GM10248 (cell line): ENCODE measurements around the gene NME2.

Experiments
- CTCF ChIA-PET: fragments of 300-600 bp; sonication (Branson Sonifier 250); formaldehyde crosslinking; extraction: SDS; loops from one replicate; lab custom pipeline; 2021; ENCODE audit warnings: antibody characterized with exemption; lab: Yijun Ruan, JAX
- POLR2A ChIA-PET: fragments of 350-650 bp; sonication (Branson Sonifier 250); formaldehyde crosslinking; extraction: SDS; loops from one replicate; lab custom pipeline; 2020; ENCODE audit warnings: antibody characterized with exemption; lab: Yijun Ruan, JAX
- DNase-seq: peaks from one replicate; pipeline ENCODE4 v3.0.0; 2012; ENCODE audit errors: extremely low spot score
- TF ChIP-seq, protein P1 (sequence below): IDR thresholded peaks from 2 replicates; pipeline ENCODE4 v1.5.1; 2012; ENCODE audit warnings: mild to moderate bottlenecking, low read depth; ENCODE audit errors: extremely low read depth, missing control alignments, control extremely low read depth

The NME2 gene

DNA sequence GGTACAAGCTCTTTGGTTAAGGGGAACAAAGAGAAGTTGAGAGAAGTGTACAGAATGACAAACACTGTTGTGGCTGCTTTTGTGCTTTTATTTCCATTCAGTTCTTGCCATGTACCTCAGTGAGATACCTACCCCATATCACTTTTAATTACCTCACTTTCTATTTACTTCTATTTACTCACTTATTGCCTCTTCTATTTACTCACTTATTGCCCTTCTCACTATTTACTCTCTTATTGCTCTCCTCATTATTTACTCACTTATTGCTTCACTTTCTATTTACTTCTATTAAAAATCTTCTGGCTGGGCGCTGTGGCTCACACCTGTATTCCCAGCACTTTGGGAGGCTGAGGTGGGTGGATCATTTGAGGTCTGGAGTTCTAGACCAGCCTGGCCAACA, 51.7 kb downstream of the NME2 start:
- no peak for DNase-seq
- TF ChIP-seq, protein P1, sequence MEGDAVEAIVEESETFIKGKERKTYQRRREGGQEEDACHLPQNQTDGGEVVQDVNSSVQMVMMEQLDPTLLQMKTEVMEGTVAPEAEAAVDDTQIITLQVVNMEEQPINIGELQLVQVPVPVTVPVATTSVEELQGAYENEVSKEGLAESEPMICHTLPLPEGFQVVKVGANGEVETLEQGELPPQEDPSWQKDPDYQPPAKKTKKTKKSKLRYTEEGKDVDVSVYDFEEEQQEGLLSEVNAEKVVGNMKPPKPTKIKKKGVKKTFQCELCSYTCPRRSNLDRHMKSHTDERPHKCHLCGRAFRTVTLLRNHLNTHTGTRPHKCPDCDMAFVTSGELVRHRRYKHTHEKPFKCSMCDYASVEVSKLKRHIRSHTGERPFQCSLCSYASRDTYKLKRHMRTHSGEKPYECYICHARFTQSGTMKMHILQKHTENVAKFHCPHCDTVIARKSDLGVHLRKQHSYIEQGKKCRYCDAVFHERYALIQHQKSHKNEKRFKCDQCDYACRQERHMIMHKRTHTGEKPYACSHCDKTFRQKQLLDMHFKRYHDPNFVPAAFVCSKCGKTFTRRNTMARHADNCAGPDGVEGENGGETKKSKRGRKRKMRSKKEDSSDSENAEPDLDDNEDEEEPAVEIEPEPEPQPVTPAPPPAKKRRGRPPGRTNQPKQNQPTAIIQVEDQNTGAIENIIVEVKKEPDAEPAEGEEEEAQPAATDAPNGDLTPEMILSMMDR, result no peak
- ChIA-PET POLR2A (no interaction called here), CTCF (interaction anchor here (0.9 to 1.9 kb wide), 2 partner anchors 10 to 12 kb away, joined by 4 to 5 read pairs; no protein-coding TSS in a partner anchor)

DNA sequence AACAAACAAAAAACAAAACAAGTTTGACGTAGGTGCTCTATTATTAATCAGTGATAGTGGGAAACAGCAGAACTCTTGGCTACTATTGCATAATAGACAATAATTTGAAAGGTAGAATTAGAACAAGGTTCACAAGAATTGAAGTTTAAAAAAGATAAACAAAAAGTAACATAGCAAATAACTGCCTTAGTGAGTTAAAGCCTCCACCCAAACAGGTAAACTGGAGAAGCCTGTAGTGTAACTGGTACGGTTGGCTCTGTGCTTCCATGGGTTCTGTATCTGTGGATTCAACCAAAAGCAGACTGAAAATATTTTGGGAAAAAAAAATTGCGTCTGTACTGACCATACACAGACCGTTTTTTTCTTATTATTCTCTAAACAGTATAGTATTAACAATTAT, 55.1 kb downstream of the NME2 start:
- ChIA-PET POLR2A (no interaction called here), CTCF (interaction anchor here (2.8 kb wide), 1 partner anchor 9 kb away, joined by 7 read pairs; no protein-coding TSS in a partner anchor)
- TF ChIP-seq, protein P1, result no peak
- no peak for DNase-seq
